K562 (cell line): ENCODE measurements around the gene PLAGL1.

Experiments used
- CHD1 ChIP-seq: fragments of 200-600 bp; sonication (generic); IDR thresholded peaks from one replicate; pipeline ENCODE4 v1.6.1; 2012; ENCODE audit warnings: mild to moderate bottlenecking, moderate library complexity, low read length, inconsistent platforms
- CTCF ChIP-seq, 3 experiments: IDR thresholded peaks in 2 of 3; conservative IDR thresholded peaks in 1 of 3; 2 replicates each; pipeline ENCODE4 v1.5.1; 2011 to 2012; ENCODE audit warnings: low read length in 3 of 3, mild to moderate bottlenecking in 3 of 3, control low read depth in 2 of 3, improper control_type of control experiment in 1 of 3, inconsistent platforms in 1 of 3, low read depth in 1 of 3, mixed read lengths in 1 of 3, moderate library complexity in 1 of 3; ENCODE audit not compliant: insufficient read depth in 2 of 3
- PBX2 ChIP-seq, 2 experiments: IDR thresholded peaks in 1 of 2; conservative IDR thresholded peaks in 1 of 2; 2 replicates each; pipeline ENCODE4 v1.6.1; 2016; ENCODE audit warnings: low read depth in 2 of 2, mild to moderate bottlenecking in 1 of 2, missing compliant biosample characterization in 1 of 2, missing genetic modification characterization in 1 of 2, moderate library complexity in 1 of 2
- TBL1XR1 ChIP-seq, 2 experiments: IDR thresholded peaks; 2 replicates each; pipeline ENCODE4 v1.6.1; 2012; ENCODE audit warnings: improper control_type of control experiment in 2 of 2, low read length in 2 of 2, mild to moderate bottlenecking in 1 of 2
- ZBTB2 ChIP-seq: fragments of 450-650 bp; IDR thresholded peaks from 2 replicates; pipeline ENCODE4 v1.6.1; 2016; ENCODE audit warnings: antibody characterized with exemption
- ZNF707 ChIP-seq: fragments of 250-450 bp; sonication (Bioruptor Pico); conservative IDR thresholded peaks from 2 replicates; pipeline ENCODE4 v1.8.0; 2022; ENCODE audit warnings: inconsistent platforms, mild to moderate bottlenecking, moderate library complexity

- no peak for TF ChIP-seq ZBTB2
- no peak for TF ChIP-seq PBX2 (CRISPR knock-in tag; IDR thresholded peaks at IDR 0.05; ENCODE audit: low read depth)
- TF ChIP-seq PBX2 (tag; conservative IDR thresholded peaks at IDR 0.05; ENCODE audit: low read depth): no peak
- no peak for TF ChIP-seq CHD1
- no peak for TF ChIP-seq TBL1XR1 (IDR thresholded peaks at IDR 0.05; ENCODE audit: low read length in 2 of 2)
- no peak for TF ChIP-seq ZNF707 (CRISPR knock-in tag)
- peak; percentile 93 to 97 (median 93) for TF ChIP-seq CTCF (IDR thresholded peaks at IDR 0.05 in 2 of 3, conservative IDR thresholded peaks at IDR 0.05 in 1 of 3; ENCODE audit: insufficient read depth in 2 of 3, low read depth in 1 of 3, low read length in 3 of 3)
These were observed 5.4 kb upstream of the PLAGL1 start for GRCh38 chr6:144013486-144013909.
